ENCODE results near the gene PHLDB2. TPM values are rescaled to one million over a fixed set of nuclear protein-coding genes. Genes with fewer than 3 reads are reported as not detected.

Gene PHLDB2
- total RNA-seq, 4 donors from 2014 or later = 53.2 to 97.2 (median 89.1) TPM

- TF ChIP-seq, protein P1, sequence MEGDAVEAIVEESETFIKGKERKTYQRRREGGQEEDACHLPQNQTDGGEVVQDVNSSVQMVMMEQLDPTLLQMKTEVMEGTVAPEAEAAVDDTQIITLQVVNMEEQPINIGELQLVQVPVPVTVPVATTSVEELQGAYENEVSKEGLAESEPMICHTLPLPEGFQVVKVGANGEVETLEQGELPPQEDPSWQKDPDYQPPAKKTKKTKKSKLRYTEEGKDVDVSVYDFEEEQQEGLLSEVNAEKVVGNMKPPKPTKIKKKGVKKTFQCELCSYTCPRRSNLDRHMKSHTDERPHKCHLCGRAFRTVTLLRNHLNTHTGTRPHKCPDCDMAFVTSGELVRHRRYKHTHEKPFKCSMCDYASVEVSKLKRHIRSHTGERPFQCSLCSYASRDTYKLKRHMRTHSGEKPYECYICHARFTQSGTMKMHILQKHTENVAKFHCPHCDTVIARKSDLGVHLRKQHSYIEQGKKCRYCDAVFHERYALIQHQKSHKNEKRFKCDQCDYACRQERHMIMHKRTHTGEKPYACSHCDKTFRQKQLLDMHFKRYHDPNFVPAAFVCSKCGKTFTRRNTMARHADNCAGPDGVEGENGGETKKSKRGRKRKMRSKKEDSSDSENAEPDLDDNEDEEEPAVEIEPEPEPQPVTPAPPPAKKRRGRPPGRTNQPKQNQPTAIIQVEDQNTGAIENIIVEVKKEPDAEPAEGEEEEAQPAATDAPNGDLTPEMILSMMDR (IDR thresholded peaks at IDR 0.05; ENCODE audit: low read depth) = no peak
Observed at GRCh38 chr3:111848778-111849177, 10.3 kb upstream of the PHLDB2 start.

DNA sequence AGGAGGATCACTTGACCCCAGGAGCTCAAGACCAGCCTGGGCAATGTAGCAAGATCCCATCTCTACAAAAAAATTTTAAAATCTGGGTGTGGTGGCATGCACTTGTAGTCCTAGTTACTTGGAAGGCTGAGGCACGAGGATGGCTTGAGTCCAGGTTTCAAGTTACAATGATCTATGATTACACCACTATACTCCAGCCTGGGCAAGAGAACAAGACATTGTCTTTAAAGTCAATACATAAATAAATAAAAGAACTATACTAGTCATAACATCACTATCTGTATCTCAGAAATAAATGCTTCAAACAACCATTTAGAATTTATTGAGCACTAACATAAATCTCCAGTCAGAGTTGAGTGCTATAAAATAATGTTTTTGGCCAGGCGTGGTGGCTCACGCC is 8.5 kb upstream of the PHLDB2 start:
- TF ChIP-seq, protein P1 (IDR thresholded peaks at IDR 0.05; ENCODE audit: low read depth) = no peak

DNA sequence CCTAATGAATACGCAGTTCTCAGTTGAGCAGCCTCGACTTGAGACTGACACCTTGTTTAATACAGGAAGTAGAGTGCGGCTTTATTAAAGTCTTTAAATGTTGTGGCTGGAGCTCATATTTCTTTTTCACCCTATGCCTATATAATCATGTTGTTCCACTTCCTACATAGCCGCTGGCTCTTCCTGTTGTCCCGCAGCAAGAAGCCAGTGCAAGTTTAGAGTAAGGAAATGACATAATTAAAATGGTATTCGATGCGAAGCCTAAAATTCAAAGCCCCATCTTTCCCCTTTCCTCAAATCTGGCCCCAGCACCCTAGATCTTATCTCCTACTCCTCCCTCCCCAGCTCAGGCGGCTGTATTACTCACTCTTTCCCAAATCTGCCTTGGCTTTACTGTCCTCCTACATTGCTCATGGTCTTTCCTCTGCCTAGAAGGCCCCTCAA is 7.5 kb upstream of the PHLDB2 start:
- TF ChIP-seq, protein P1 (IDR thresholded peaks at IDR 0.05; ENCODE audit: low read depth) = no peak

DNA sequence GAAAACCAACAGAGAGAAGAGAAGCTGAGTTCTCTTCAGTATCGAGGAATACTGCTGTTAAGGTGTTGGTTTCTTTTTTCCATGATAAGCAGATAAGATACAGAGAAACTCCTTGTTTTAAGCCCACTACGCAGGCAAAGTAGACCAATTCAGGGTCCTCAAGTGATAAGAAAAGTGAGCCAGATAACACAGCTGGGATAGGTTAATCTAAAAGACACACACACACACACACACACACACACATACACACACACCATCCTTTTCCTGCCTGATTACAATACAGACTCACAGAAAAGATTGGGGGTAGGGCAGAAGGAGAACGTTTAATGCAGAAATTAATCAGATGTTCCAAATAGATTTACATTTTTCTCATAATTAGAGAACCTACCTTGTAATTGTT is 6.5 kb upstream of the PHLDB2 start:
- TF ChIP-seq, protein P1 (IDR thresholded peaks at IDR 0.05; ENCODE audit: low read depth) = no peak

- TF ChIP-seq, protein P1 (IDR thresholded peaks at IDR 0.05; ENCODE audit: low read depth) = no peak
Observed at GRCh38 chr3:111853068-111853467, 6.0 kb upstream of the PHLDB2 start.

- TF ChIP-seq, protein P1 (IDR thresholded peaks at IDR 0.05; ENCODE audit: low read depth) = no peak
Observed at GRCh38 chr3:111854990-111855389, 4.1 kb upstream of the PHLDB2 start.

- TF ChIP-seq, protein P1 (IDR thresholded peaks at IDR 0.05; ENCODE audit: low read depth) = no peak
Observed at GRCh38 chr3:111856501-111856900, 2.6 kb upstream of the PHLDB2 start.
